ENCODE results near the gene CC2D1A. TPM values are rescaled to one million over a fixed set of nuclear protein-coding genes. Genes with fewer than 3 reads are reported as not detected.
"Not testable (repeated sequence)": the region's sequence is repeated elsewhere in the genome, so short reads cannot be mapped to it uniquely, and the experiment has no call there.

The CC2D1A gene
- total RNA-seq, 1 donor from 2014 or later: 24.9 TPM

- peak; percentile 20 for ATAC-seq
- DNase-seq (ENCODE audit: low spot score): no peak
Measured at GRCh38 chr19:13959962-13960862, 54.2 kb downstream of the CC2D1A start.

- peak; percentile 5 for ATAC-seq
- no peak for DNase-seq (ENCODE audit: low spot score)
Measured at GRCh38 chr19:13960863-13961784, 55.1 kb downstream of the CC2D1A start.

- no peak for ATAC-seq
- no peak for DNase-seq (ENCODE audit: low spot score)
Measured at GRCh38 chr19:13961826-13962698, 56.1 kb downstream of the CC2D1A start.

GRCh38 chr19:13962699-13963602, 57.0 kb downstream of the CC2D1A start:
- ATAC-seq: no peak
- no peak for DNase-seq (ENCODE audit: low spot score)

GRCh38 chr19:13963603-13964105, 57.7 kb downstream of the CC2D1A start:
- DNase-seq (ENCODE audit: low spot score) (no peak), ATAC-seq (no peak)

- no peak for ATAC-seq
- DNase-seq (ENCODE audit: low spot score): no peak
Measured at GRCh38 chr19:13964776-13965175, 58.8 kb downstream of the CC2D1A start.

GRCh38 chr19:13965377-13965896, 59.4 kb downstream of the CC2D1A start:
- ATAC-seq (no peak), DNase-seq (ENCODE audit: low spot score) (no peak)

GRCh38 chr19:13965926-13966683, 60.1 kb downstream of the CC2D1A start:
- ATAC-seq: no peak
- DNase-seq (ENCODE audit: low spot score): no peak

GRCh38 chr19:13966684-13967128, 60.7 kb downstream of the CC2D1A start:
- no peak for DNase-seq (ENCODE audit: low spot score)
- ATAC-seq: no peak

GRCh38 chr19:13967206-13967605, 61.2 kb downstream of the CC2D1A start:
- not testable (repeated sequence) for DNase-seq (ENCODE audit: low spot score); ATAC-seq

GRCh38 chr19:13968383-13968935, 62.5 kb downstream of the CC2D1A start:
- no peak for ATAC-seq
- DNase-seq (ENCODE audit: low spot score): no peak

GRCh38 chr19:13968999-13969398, 63.0 kb downstream of the CC2D1A start:
- ATAC-seq (no peak), DNase-seq (ENCODE audit: low spot score) (no peak)

- ATAC-seq (no peak), DNase-seq (ENCODE audit: low spot score) (no peak)
Measured at GRCh38 chr19:13969897-13970296, 63.9 kb downstream of the CC2D1A start.

- DNase-seq (ENCODE audit: low spot score); ATAC-seq: not testable (repeated sequence)
Measured at GRCh38 chr19:13971868-13972267, 65.9 kb downstream of the CC2D1A start.

GRCh38 chr19:13972368-13973155, 66.6 kb downstream of the CC2D1A start:
- peak; percentile 45 for ATAC-seq
- peak; percentile 45 for DNase-seq (ENCODE audit: low spot score)

- not testable (repeated sequence) for ATAC-seq
Measured at GRCh38 chr19:13973479-13973878, 67.5 kb downstream of the CC2D1A start.

GRCh38 chr19:13974073-13974472, 68.1 kb downstream of the CC2D1A start:
- no peak for ATAC-seq
- DNase-seq (ENCODE audit: low spot score): no peak

More at GRCh38 chr19:13973479-13973878, 67.5 kb downstream of the CC2D1A start:
- DNase-seq (ENCODE audit: low spot score): not testable (repeated sequence)

Measured in left lobe of liver (tissue), 2 donors.